Measurements from ENCODE around the gene SNX7. TPM values are rescaled to one million over a fixed set of nuclear protein-coding genes. Genes with fewer than 3 reads are reported as not detected.

SNX7 gene
- total RNA-seq, 1 experiment from 2014 or later: 18.8 TPM

- intact Hi-C loops (cut with micrococcal nuclease): no loop called here
- Histone ChIP-seq H3K9ac (ENCODE audit: low read length) (no peak overlapping the region), H3K27ac (ENCODE audit: low read depth, low read length) (no peak overlapping the region), H3K4me1 (ENCODE audit: control insufficient read depth in 1 of 2, insufficient read depth in 2 of 2, low read length in 2 of 2) (no peaks in the 10 kb centered on the region), H3K79me2 (ENCODE audit: insufficient read depth, low read length) (no peaks in the 10 kb centered on the region), H2AFZ (ENCODE audit: low read depth, low read length, poor library complexity, severe bottlenecking) (no peak overlapping the region), H3K4me3 (replicated peaks in 1 of 2; ENCODE audit: low read depth in 1 of 2, low read length in 2 of 2) (no peak overlapping the region), H3K4me2 (ENCODE audit: low read length) (no peak overlapping the region), H3K9me2 (ENCODE audit: insufficient read depth) (no peaks in the 10 kb centered on the region), H4K20me1 (ENCODE audit: insufficient read depth) (no peaks in the 10 kb centered on the region), H3K9me3 (ENCODE audit: control insufficient read depth in 1 of 2, insufficient read depth in 1 of 2, low read depth in 1 of 2, low read length in 2 of 2) (no peaks in the 10 kb centered on the region), H3K36me3 (ENCODE audit: control insufficient read depth in 1 of 2, insufficient read depth in 2 of 2, low read length in 2 of 2) (no peaks in the 10 kb centered on the region), H3K27me3 (ENCODE audit: insufficient read depth, low read length) (no peaks in the 10 kb centered on the region)
- ATAC-seq: no peak
- ChIA-PET RAD21 (ENCODE audit: low non-redundant PET in 1 of 2, low total read pairs in 2 of 2, uncharacterized antibody in 2 of 2, unreplicated experiment in 2 of 2) (no interaction called here), CTCF (no interaction called here), POLR2A (no interaction called here)
- TF ChIP-seq SP1 (IDR thresholded peaks at IDR 0.05; ENCODE audit: low read depth) (no peak), JUND (IDR thresholded peaks at IDR 0.05) (no peak), YY1 (IDR thresholded peaks at IDR 0.05; ENCODE audit: extremely low read depth, insufficient replicate concordance, low read depth, low read length) (no peak), SIN3A (IDR thresholded peaks at IDR 0.05; ENCODE audit: low read depth) (no peak), POLR2A (IDR thresholded peaks at IDR 0.05; ENCODE audit: borderline replicate concordance, extremely low read depth, insufficient read depth, insufficient read length) (no peak), ZBTB33 (IDR thresholded peaks at IDR 0.05; ENCODE audit: extremely low read depth, insufficient replicate concordance, low read length) (no peak), EGR1 (IDR thresholded peaks at IDR 0.05; ENCODE audit: low read depth) (no peak), RAD21 (IDR thresholded peaks at IDR 0.05; ENCODE audit: low read depth) (no peak), FOSL1 (IDR thresholded peaks at IDR 0.05; ENCODE audit: low read depth) (no peak), TCF7L2 (IDR thresholded peaks at IDR 0.05; ENCODE audit: borderline replicate concordance, extremely low read depth, insufficient read depth, insufficient read length) (no peak)
- no TSS peak for BruUV-seq (replicated peaks)
- DNase-seq (ENCODE audit: low read depth, low spot score): no peak
Observed at GRCh38 chr1:98741164-98741563, 79.6 kb downstream of the SNX7 start.

All from HCT116 (cell line).